Measurements from ENCODE around the gene ST8SIA4.

DNA sequence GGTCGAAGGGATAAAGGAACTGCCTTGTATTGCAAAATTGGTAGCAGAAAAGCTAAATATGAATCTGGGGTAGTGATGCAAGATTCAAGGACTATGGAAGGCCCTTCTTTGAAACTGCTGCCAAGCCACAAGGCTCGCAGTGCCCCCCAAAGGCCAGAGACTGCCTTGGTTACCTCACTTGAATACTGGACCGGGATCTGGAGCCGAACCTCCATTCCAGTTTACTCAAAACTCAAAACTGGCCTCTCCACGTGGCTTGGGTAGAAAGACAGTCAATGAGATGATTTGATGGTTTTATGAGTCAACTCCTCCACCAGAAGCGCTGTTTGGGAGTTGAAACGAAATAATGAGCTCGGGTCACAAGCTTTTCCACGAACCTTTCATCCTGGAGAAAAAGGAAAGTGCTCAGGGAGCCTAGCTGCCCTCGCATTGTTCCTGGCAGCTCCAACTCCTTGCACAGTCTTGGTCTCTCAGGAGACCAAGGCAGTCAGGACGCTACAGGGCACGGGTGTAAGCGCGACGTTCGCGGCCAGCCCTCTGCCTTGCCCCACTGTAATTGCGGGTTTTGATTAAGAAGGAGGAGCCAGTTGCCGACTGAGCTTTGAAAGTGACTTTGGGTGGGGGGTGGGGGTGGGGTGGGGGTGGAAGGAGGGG, 2.8 kb downstream of the ST8SIA4 start:
- TF ChIP-seq TCF7L2 (IDR thresholded peaks at IDR 0.05; ENCODE audit: low read depth, low read length) (no peak), POLR2AphosphoS5 (IDR thresholded peaks at IDR 0.05; ENCODE audit: low read depth, low read length) (no peak)

Data from Panc1 (cell line).